Stimulated activated CD4-positive, alpha-beta T cell treated with anti-CD3 and anti-CD28 coated beads, TNF-alpha, amount 100 ng/mL, for 24 hours (primary cell): ENCODE measurements around the gene ZMAT5.

Experiments used
- DNase-seq, 3 experiments: peaks; one replicate each; pipeline ENCODE4 v3.0.0-alpha.2; 2020; ENCODE audit warnings: low read depth in 3 of 3

Gene ZMAT5

GRCh38 chr22:29766632-29767170 is at the start of gene ZMAT5:
Gene ZMAT5, minus strand, starts transcription at chr22:29767007. Its CDS starts 18,463 bp downstream, at chr22:29748544.
- DNase-seq = peak; percentile 82 to 92 (median 86)

GRCh38 chr22:29816539-29816938 is 49.7 kb upstream of the ZMAT5 start:
- no peak for DNase-seq

GRCh38 chr22:29816128-29816527 is 49.3 kb upstream of the ZMAT5 start:
- no peak for DNase-seq

- DNase-seq = no peak
These were observed 48.8 kb upstream of the ZMAT5 start for GRCh38 chr22:29815580-29815979.

- DNase-seq = no peak
These were observed 47.2 kb upstream of the ZMAT5 start for GRCh38 chr22:29814003-29814402.

- no peak for DNase-seq
These were observed 46.8 kb upstream of the ZMAT5 start for GRCh38 chr22:29813563-29813962.

GRCh38 chr22:29813126-29813525 is 46.3 kb upstream of the ZMAT5 start:
- DNase-seq = no peak

GRCh38 chr22:29811377-29811776 is 44.6 kb upstream of the ZMAT5 start:
- DNase-seq = no peak

GRCh38 chr22:29810216-29810615 is 43.4 kb upstream of the ZMAT5 start:
- DNase-seq = no peak

- no peak for DNase-seq
These were observed 39.4 kb upstream of the ZMAT5 start for GRCh38 chr22:29806196-29806595.

- no peak for DNase-seq
These were observed 38.2 kb upstream of the ZMAT5 start for GRCh38 chr22:29804985-29805384.

- DNase-seq = no peak
These were observed 36.4 kb upstream of the ZMAT5 start for GRCh38 chr22:29803190-29803589.

- no peak for DNase-seq
These were observed 35.0 kb upstream of the ZMAT5 start for GRCh38 chr22:29801796-29802195.

- no peak for DNase-seq
These were observed 34.3 kb upstream of the ZMAT5 start for GRCh38 chr22:29801153-29801552.

GRCh38 chr22:29799217-29799680 is 32.4 kb upstream of the ZMAT5 start:
- no peak for DNase-seq

GRCh38 chr22:29798801-29799200 is 32.0 kb upstream of the ZMAT5 start:
- DNase-seq = no peak

GRCh38 chr22:29798318-29798717 is 31.5 kb upstream of the ZMAT5 start:
- DNase-seq = no peak

- no peak for DNase-seq
These were observed 30.5 kb upstream of the ZMAT5 start for GRCh38 chr22:29797351-29797750.

- DNase-seq = no peak
These were observed 28.9 kb upstream of the ZMAT5 start for GRCh38 chr22:29795663-29796062.

GRCh38 chr22:29793396-29793795 is 26.6 kb upstream of the ZMAT5 start:
- no peak for DNase-seq

- no peak for DNase-seq
These were observed 23.3 kb upstream of the ZMAT5 start for GRCh38 chr22:29790061-29790460.

GRCh38 chr22:29788339-29789279 is 21.8 kb upstream of the ZMAT5 start:
- DNase-seq = no peak

- DNase-seq = no peak
These were observed 20.7 kb upstream of the ZMAT5 start for GRCh38 chr22:29787371-29787980.
